Iris pigment epithelial cell (primary cell): ENCODE measurements around the gene RNF207.
"Not testable (repeated sequence)": the region's sequence is repeated elsewhere in the genome, so short reads cannot be mapped to it uniquely, and the experiment has no call there.

Experiments used
- DNase-seq: peaks from one replicate; pipeline ENCODE4 v3.0.0-alpha.2; 2011; ENCODE audit warnings: low read depth

Gene RNF207

GRCh38 chr1:6200188-6200809 lies 5.6 kb upstream of the RNF207 start:
- DNase-seq, result no peak

GRCh38 chr1:6202256-6202655 lies 3.7 kb upstream of the RNF207 start:
- no peak for DNase-seq

- DNase-seq, result no peak
These were observed 569 bp downstream of the RNF207 start for GRCh38 chr1:6206520-6206855.

- no peak for DNase-seq
These were observed 1.4 kb downstream of the RNF207 start for GRCh38 chr1:6207075-6207885.

GRCh38 chr1:6207921-6208320 lies 2.0 kb downstream of the RNF207 start:
- no peak for DNase-seq

- DNase-seq, result peak; percentile 54
These were observed 3.1 kb downstream of the RNF207 start for GRCh38 chr1:6208723-6209660.

- no peak for DNase-seq
These were observed 4.0 kb downstream of the RNF207 start for GRCh38 chr1:6209661-6210580.

- no peak for DNase-seq
These were observed 4.9 kb downstream of the RNF207 start for GRCh38 chr1:6210591-6211355.

- DNase-seq, result no peak
These were observed 5.8 kb downstream of the RNF207 start for GRCh38 chr1:6211731-6212130.

GRCh38 chr1:6212193-6212959 lies 6.5 kb downstream of the RNF207 start:
- no peak for DNase-seq

- DNase-seq, result no peak
These were observed 12.7 kb downstream of the RNF207 start for GRCh38 chr1:6218375-6219164.

- DNase-seq, result not testable (repeated sequence)
These were observed 13.7 kb downstream of the RNF207 start for GRCh38 chr1:6219641-6220040.

GRCh38 chr1:6220236-6220635 lies 14.3 kb downstream of the RNF207 start:
- no peak for DNase-seq

GRCh38 chr1:6221210-6221784 lies 15.4 kb downstream of the RNF207 start:
- no peak for DNase-seq

- peak; percentile 63 for DNase-seq
These were observed 16.7 kb downstream of the RNF207 start for GRCh38 chr1:6222636-6223035.

- no peak for DNase-seq
These were observed 17.7 kb downstream of the RNF207 start for GRCh38 chr1:6223617-6224016.

GRCh38 chr1:6224718-6225117 lies 18.8 kb downstream of the RNF207 start:
- no peak for DNase-seq

GRCh38 chr1:6225651-6226050 lies 19.7 kb downstream of the RNF207 start:
- no peak for DNase-seq

- DNase-seq, result no peak
These were observed 27.5 kb downstream of the RNF207 start for GRCh38 chr1:6233376-6233775.
